Adrenal gland (tissue), 12 donors: ENCODE results near the gene COBLL1. TPM values are rescaled to one million over a fixed set of nuclear protein-coding genes. Genes with fewer than 3 reads are reported as not detected.

Experiments
- DNase-seq, 7 donors: peaks; one replicate each; pipeline ENCODE4 v3.0.0-alpha.2; 2019 to 2020
- H3K27ac ChIP-seq, 5 donors: fragments of 200-600 bp; sonication (generic) in 4 of 5; 1 replicate in 3 of 5; 2 replicates in 2 of 5; pipeline versions ENCODE4 v1.5.1 to v1.8.0; 2016 to 2020; ENCODE audit warnings: mild to moderate bottlenecking in 1 of 5
- H3K27me3 ChIP-seq: fragments of 200-600 bp; 2 replicates; pipeline ENCODE4 v1.8.0; 2021
- H3K36me3 ChIP-seq, 2 donors: fragments of 200-600 bp; replicated peaks in 1 of 2; 1 replicate in 1 of 2; 2 replicates in 1 of 2; pipeline versions ENCODE4 v1.5.1 to v1.8.0; 2018 to 2022
- H3K4me1 ChIP-seq, 2 donors: fragments of 200-600 bp; replicated peaks in 1 of 2; 1 replicate in 1 of 2; 2 replicates in 1 of 2; pipeline versions ENCODE4 v1.5.1 to v1.8.0; 2018 to 2021
- H3K4me3 ChIP-seq, 4 donors: fragments of 200-600 bp; sonication (generic) in 3 of 4; one replicate each; pipeline ENCODE4 v1.5.1; 2016 to 2018
- H3K9me3 ChIP-seq, 3 donors: fragments of 200-600 bp; sonication (generic) in 1 of 3; replicated peaks in 1 of 3; 1 replicate in 2 of 3; 2 replicates in 1 of 3; pipeline versions ENCODE4 v1.5.1 to v1.8.0; 2016 to 2021
- CTCF ChIP-seq, 6 experiments: fragments of 450-650 bp in 4 of 6; fragments of 200-600 bp in 2 of 6; sonication (generic) in 1 of 6; IDR thresholded peaks; 1 replicate in 5 of 6; 2 replicates in 1 of 6; pipeline versions ENCODE4 v1.5.1 to v1.8.0; 2016 to 2021; ENCODE audit warnings: antibody characterized with exemption in 6 of 6, mild to moderate bottlenecking in 2 of 6, moderate library complexity in 1 of 6
- POLR2A ChIP-seq, 2 donors: fragments of 450-650 bp; IDR thresholded peaks; one replicate each; pipeline ENCODE4 v1.6.1; 2017; ENCODE audit warnings: antibody characterized with exemption in 2 of 2, mild to moderate bottlenecking in 2 of 2, moderate library complexity in 1 of 2
- WGBS, 4 donors: extraction: QIAGEN DNeasy Blood & Tissue Kit in 2 of 4; methylation state at CpG; one replicate each; pipeline versions ENCODE4 v1.1.5 to v1.1.7; 2013 to 2017; 5-methylcytosine and 5-hydroxymethylcytosine counted together
- intact Hi-C, 2 donors: fragments of 100-400 bp; cut with DNase I; formaldehyde crosslinking; loops; one replicate each; pipeline versions ENCODE4 v1.14.1 to v1.15.0; 2022 to 2023
- polyA plus RNA-seq, 3 donors: library from polyadenylated mRNA; stranded (reverse); fragments of 200-250 nt in 2 of 3; fragments of 350-450 nt in 1 of 3; fragmentation: Illumina TruSeq in 1 of 3; extraction: RNeasy Lipid Tissue Mini Kit (QIAGEN cat#74804) in 1 of 3; gene quantifications; one replicate each; pipeline ENCODE4 v1.2.3, GENCODE V29; 2013 to 2014
- total RNA-seq, 9 donors: library from RNA; depleted of rRNA in 4 of 9; stranded (reverse); fragments of >200 nt in 4 of 9; fragments of 120-200 nt in 1 of 9; fragmentation: NEBNext Ultra II Directional in 1 of 9; extraction: Animal tissue kit (Norgen Biotek cat#: 25700) in 1 of 9; gene quantifications; one replicate each; pipeline versions ENCODE4 v1.1.0 to v1.2.4, GENCODE V29; 2013 to 2023
- donor health status: healthy with polysubstance abuse.
- donor health status: Bipolar disorder and iron deficiency.
- donor health status: DM: yes; HTN: yes; CAD: no.
- donor health status: DM: no; HTN: no; CAD: no.
- donor health status: DM: no; HTN: no; CAD: no.
- donor health status: DM: yes; HTN: yes; CAD: no.

COBLL1 gene
- total and polyA plus RNA-seq, 12 donors = 25.8 to 365 (median 212) TPM

DNA sequence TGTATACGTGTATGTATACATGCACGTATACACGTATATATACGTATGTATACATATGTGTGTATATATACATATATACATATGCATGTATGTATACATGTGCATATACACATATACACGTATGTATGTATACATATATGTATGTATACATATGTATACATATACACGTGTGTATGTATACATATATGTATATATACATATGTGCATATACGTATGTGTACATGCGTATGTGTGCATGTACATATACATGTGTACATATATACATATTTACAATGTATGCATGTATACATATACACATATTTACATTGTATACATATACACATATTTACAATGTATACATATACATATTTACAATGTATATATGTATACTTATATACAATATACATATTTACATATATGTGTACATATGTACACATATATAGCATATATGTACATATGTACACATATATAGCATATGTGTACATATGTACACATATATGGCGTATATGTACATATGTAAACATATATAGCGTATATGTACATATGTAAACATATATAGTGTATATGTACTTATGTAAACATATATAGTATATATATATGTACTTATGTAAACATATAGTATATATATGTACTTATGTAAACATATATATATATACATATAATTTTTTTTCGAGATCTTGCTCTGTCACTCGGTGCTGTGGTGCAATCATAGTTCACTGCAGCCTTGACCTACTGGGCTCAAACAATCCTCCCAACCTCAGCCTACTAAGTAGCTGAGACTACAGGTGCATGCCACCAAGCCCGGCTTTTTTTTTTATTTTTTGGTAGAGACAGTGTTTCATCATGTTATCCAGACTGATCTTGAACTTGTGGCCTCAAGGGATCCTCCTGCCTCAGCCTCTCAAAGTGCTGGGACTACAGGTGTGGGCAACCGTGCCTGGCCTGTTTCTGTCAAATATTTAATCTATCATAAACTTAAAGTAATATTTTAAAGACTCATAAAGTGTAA, 23.2 kb downstream of the COBLL1 start:
- H3K36me3 ChIP-seq = no peaks in the 10 kb centered on the region
- H3K9me3 ChIP-seq = no peaks in the 10 kb centered on the region
- intact Hi-C loops = no loop called here
- H3K4me1 ChIP-seq = peaks cover 18 to 39% of the 10 kb centered on the region in 2 donors
- H3K4me3 ChIP-seq = no peak overlapping the region
- no peaks in the 10 kb centered on the region for H3K27me3 ChIP-seq
- 70 to 79% (median 77%) methylated on average over 14 of the region's 14 CpGs for WGBS, 4 donors
- TF ChIP-seq POLR2A (IDR thresholded peaks at IDR 0.05) = no peak
- TF ChIP-seq CTCF (IDR thresholded peaks at IDR 0.05) = peak in 1 of 6 experiments; percentile 33
- DNase-seq = peak in 2 of 7 donors; percentile 26 to 35
- H3K27ac ChIP-seq = peak overlapping the region in 1 of 5 donors; percentile 53

DNA sequence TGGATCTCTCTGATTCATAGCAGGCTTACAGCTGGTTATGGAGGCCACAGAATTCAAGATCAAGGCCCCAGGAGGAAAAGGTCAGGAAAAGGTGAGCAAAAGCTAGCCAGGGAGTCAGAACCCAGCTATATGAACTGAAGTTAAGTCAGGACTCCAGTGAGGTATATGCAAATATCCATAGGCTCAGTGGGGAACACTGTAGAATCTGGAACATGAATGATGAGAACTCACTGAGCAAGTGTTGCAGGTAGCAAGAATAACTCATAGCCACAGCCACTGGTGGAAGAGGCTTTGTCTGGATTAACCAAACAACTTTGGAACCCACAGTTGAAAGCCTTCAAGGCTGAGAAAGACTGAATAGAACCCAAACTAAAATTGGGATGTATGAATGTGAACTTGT, 24.7 kb downstream of the COBLL1 start:
- DNase-seq = peak in 2 of 7 donors; percentile 23 to 49
- intact Hi-C loops = no loop called here
- Histone ChIP-seq H3K27me3 (no peaks in the 10 kb centered on the region), H3K4me1 (peaks cover 16 to 47% of the 10 kb centered on the region in 2 donors), H3K4me3 (no peak overlapping the region), H3K27ac (no peak overlapping the region), H3K36me3 (no peaks in the 10 kb centered on the region), H3K9me3 (no peaks in the 10 kb centered on the region)
- no peak for TF ChIP-seq POLR2A (IDR thresholded peaks at IDR 0.05)
- no peak for TF ChIP-seq CTCF (IDR thresholded peaks at IDR 0.05)

GRCh38 chr2:164816046-164816445, 25.6 kb downstream of the COBLL1 start:
- Histone ChIP-seq H3K4me3 (no peak overlapping the region), H3K27me3 (no peaks in the 10 kb centered on the region), H3K9me3 (no peaks in the 10 kb centered on the region), H3K36me3 (no peaks in the 10 kb centered on the region), H3K4me1 (peaks cover 19 to 45% of the 10 kb centered on the region in 2 donors), H3K27ac (no peak overlapping the region)
- intact Hi-C loops = no loop called here
- WGBS, 4 donors = 84 to 98% (median 93%) methylated on average over 2 of the region's 2 CpGs
- no peak for DNase-seq
- TF ChIP-seq POLR2A (IDR thresholded peaks at IDR 0.05) = no peak
- TF ChIP-seq CTCF (IDR thresholded peaks at IDR 0.05) = no peak

DNA sequence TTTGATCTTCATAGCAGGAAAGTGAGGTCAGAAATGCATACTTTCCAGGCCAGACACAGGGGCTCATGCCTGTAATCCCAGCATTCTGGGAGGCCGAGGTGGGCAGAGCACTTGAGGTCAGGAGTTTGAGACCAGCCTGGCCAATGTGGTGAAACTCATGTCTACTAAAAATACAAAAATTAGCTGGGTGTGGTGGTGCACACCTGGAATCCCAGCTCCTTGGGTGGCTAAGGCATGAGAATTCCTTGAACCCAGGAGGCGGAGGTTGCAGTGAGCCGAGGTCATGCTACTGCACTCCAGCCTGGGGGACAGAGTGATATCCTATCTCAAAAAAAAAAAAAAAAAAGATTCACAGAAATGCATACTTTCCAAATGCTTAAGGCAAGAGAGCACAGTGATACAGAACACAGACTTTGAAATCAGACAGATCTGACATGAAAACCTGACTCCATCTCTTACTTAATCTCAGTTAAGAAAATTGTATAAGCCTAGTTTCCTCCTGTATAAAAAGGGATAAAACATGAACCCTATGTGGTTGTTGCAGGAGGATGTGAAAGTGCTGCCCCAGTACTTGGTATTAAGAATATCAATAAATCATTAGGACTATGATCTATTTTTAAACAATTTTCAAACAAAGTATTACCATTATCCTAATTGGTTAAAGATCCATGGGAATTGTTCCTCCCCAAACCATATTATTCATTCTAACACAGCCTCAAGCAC, 26.4 kb downstream of the COBLL1 start:
- no peak for TF ChIP-seq POLR2A (IDR thresholded peaks at IDR 0.05)
- no peak for TF ChIP-seq CTCF (IDR thresholded peaks at IDR 0.05)
- Histone ChIP-seq H3K27me3 (no peaks in the 10 kb centered on the region), H3K9me3 (no peaks in the 10 kb centered on the region), H3K27ac (no peak overlapping the region), H3K4me3 (no peak overlapping the region), H3K36me3 (no peaks in the 10 kb centered on the region), H3K4me1 (peaks cover 20 to 45% of the 10 kb centered on the region in 2 donors)
- no peak for DNase-seq
- WGBS, 4 donors = 80 to 86% (median 83%) methylated on average over 3 of the region's 3 CpGs
- intact Hi-C loops = no loop called here
